ENCODE measurements around the gene CACNA1G.

GRCh38 chr17:50661348-50661747 is 100.8 kb downstream of the CACNA1G start:
- TF ChIP-seq CTCF (conservative IDR thresholded peaks at IDR 0.05; ENCODE audit: low read depth, low read length) (no peak), EZH2 (IDR thresholded peaks at IDR 0.05; ENCODE audit: low read length, unreplicated experiment) (no peak)

All from PC-3 (cell line).